Pancreas (tissue), 10 donors: ENCODE data around the gene TAS1R2. TPM values are rescaled to one million over a fixed set of nuclear protein-coding genes. Genes with fewer than 3 reads are reported as not detected.

Source experiments
- ATAC-seq, 4 donors: fragments of 200-7000 bp; cut with Tn5 transposase; one replicate each; pipeline versions ENCODE4 v1.8.0 to v1.9.1; 2020; ENCODE audit warnings: mild to moderate bottlenecking in 4 of 4, moderate library complexity in 4 of 4
- DNase-seq, 6 donors: peaks; one replicate each; pipeline ENCODE4 v3.0.0-alpha.2; 2020
- FAIRE-seq: peaks from 2 replicates; lab custom pipeline; 2012; peaks lifted over from hg19 to GRCh38; lab: Jason Lieb, UNC
- H3K27ac ChIP-seq, 4 donors: fragments of 200-600 bp; sonication (generic); 1 replicate in 3 of 4; 2 replicates in 1 of 4; pipeline versions ENCODE4 v1.5.0 to v1.8.0; 2020
- H3K27me3 ChIP-seq, 4 donors: fragments of 200-600 bp; one replicate each; pipeline ENCODE4 v1.8.0; 2021
- H3K36me3 ChIP-seq, 3 donors: fragments of 200-600 bp; sonication (generic) in 1 of 3; one replicate each; pipeline versions ENCODE4 v1.5.0 to v1.8.0; 2020 to 2021
- H3K4me1 ChIP-seq, 3 donors: fragments of 200-600 bp; one replicate each; pipeline ENCODE4 v1.8.0; 2021
- H3K4me3 ChIP-seq, 4 donors: fragments of 200-600 bp; sonication (generic) in 2 of 4; one replicate each; pipeline versions ENCODE4 v1.5.0 to v1.8.0; 2020 to 2021
- H3K9me3 ChIP-seq, 4 donors: fragments of 200-600 bp; one replicate each; pipeline ENCODE4 v1.8.0; 2021
- WGBS, 2 donors: extraction: QIAGEN DNeasy Blood & Tissue Kit; methylation state at CpG; one replicate each; pipeline ENCODE4 v1.1.7; 2013; 5-methylcytosine and 5-hydroxymethylcytosine counted together
- intact Hi-C, 3 donors: fragments of 100-400 bp; cut with DNase I; formaldehyde crosslinking; loops; one replicate each; pipeline versions ENCODE4 v1.11.1 to v1.14.2; 2022
- polyA plus RNA-seq, 2 donors: library from polyadenylated mRNA; stranded (reverse); fragments of 200-250 nt; gene quantifications; one replicate each; pipeline ENCODE4 v1.2.3, GENCODE V29; 2013
- total RNA-seq, 6 donors: library from RNA; stranded (reverse); fragmentation: NEBNext Ultra II Directional in 4 of 6; extraction: Animal tissue kit (Norgen Biotek cat#: 25700) in 4 of 6; gene quantifications; one replicate each; pipeline versions ENCODE4 v1.2.1 to v1.2.4, GENCODE V29; 2021 to 2023
- TF ChIP-seq, protein P1 (sequence below), 4 donors: fragments of 200-600 bp; sonication (generic) in 3 of 4; IDR thresholded peaks; one replicate each; pipeline versions ENCODE4 v1.5.0 to v1.8.0; 2021; ENCODE audit warnings: antibody characterized with exemption in 4 of 4
- donor health status: healthy with polysubstance abuse.
- donor health status: DM: no; HTN: no; CAD: no; lungs with moderate emphysema.
- donor health status: DM: no; HTN: no; CAD: no.
- donor health status: control.
- donor health status: control.
- donor health status: Bipolar disorder and iron deficiency.
- donor health status: DM: yes; HTN: yes; CAD: no.
- donor health status: DM: no; HTN: no; CAD: no.
- donor health status: DM: no; HTN: no; CAD: no.
- donor health status: DM: yes; HTN: yes; CAD: no.

TAS1R2 gene
- total and polyA plus RNA-seq, 8 donors = not detected

- Histone ChIP-seq H3K36me3 (no peaks in the 10 kb centered on the region), H3K4me3 (no peak overlapping the region), H3K4me1 (no peaks in the 10 kb centered on the region), H3K27me3 (no peaks in the 10 kb centered on the region), H3K27ac (no peak overlapping the region), H3K9me3 (no peaks in the 10 kb centered on the region)
- no peak for FAIRE-seq
- intact Hi-C loops = no loop called here
- TF ChIP-seq, protein P1, sequence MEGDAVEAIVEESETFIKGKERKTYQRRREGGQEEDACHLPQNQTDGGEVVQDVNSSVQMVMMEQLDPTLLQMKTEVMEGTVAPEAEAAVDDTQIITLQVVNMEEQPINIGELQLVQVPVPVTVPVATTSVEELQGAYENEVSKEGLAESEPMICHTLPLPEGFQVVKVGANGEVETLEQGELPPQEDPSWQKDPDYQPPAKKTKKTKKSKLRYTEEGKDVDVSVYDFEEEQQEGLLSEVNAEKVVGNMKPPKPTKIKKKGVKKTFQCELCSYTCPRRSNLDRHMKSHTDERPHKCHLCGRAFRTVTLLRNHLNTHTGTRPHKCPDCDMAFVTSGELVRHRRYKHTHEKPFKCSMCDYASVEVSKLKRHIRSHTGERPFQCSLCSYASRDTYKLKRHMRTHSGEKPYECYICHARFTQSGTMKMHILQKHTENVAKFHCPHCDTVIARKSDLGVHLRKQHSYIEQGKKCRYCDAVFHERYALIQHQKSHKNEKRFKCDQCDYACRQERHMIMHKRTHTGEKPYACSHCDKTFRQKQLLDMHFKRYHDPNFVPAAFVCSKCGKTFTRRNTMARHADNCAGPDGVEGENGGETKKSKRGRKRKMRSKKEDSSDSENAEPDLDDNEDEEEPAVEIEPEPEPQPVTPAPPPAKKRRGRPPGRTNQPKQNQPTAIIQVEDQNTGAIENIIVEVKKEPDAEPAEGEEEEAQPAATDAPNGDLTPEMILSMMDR (IDR thresholded peaks at IDR 0.05) = no peak
- DNase-seq = no peak
- WGBS, 2 donors = 40 to 50% methylated on average over 13 of the region's 13 CpGs
- ATAC-seq = no peak
Measured at GRCh38 chr1:18798533-18798932, 60.9 kb downstream of the TAS1R2 start.

- Histone ChIP-seq H3K4me3 (no peak overlapping the region), H3K4me1 (no peaks in the 10 kb centered on the region), H3K27ac (no peak overlapping the region), H3K9me3 (no peaks in the 10 kb centered on the region), H3K27me3 (peaks cover 0 to 5% (median 0%) of the 10 kb centered on the region in 4 donors), H3K36me3 (no peaks in the 10 kb centered on the region)
- TF ChIP-seq, protein P1 (IDR thresholded peaks at IDR 0.05) = no peak
- 73% methylated on average over 3 of the region's 3 CpGs for WGBS, 2 donors
- no peak for FAIRE-seq
- no peak for ATAC-seq
- DNase-seq = no peak
- intact Hi-C loops = no loop called here
Measured at GRCh38 chr1:18796950-18797349, 62.5 kb downstream of the TAS1R2 start.

DNA sequence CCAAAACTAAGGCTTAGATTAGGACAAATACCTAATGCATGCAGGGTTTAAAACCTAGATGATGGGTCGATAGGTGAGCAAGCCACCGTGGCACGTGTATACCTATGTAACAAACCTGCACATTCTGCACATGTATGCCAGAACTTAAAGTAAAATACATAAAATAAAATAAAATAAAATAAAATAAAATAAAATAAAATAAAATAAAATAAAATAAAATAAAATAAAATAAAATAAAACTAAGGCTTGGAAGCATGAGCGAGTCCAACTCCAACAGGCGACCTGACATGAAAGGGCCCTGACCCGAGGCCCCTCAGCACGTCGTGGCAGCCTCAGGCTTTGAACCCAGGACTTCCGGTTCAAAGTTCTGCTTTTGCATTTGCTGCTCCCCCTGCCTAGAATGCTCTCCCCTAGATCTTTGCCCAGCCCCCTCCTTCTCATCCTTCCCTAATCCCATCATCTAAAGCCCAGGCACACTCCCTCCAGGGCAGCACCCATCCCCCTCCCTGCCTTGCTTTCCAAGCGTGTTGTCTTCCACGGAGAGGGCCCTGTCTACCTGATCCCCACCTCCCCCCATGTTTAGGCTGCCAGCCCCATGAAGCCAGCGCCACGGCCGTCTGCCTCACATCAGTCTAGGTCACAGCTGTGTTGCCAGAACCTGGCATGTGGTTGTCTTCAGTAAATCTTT is 64.3 kb downstream of the TAS1R2 start:
- intact Hi-C loops = no loop called here
- Histone ChIP-seq H3K27me3 (peaks cover 0 to 5% (median 0%) of the 10 kb centered on the region in 4 donors), H3K27ac (no peak overlapping the region), H3K4me1 (no peaks in the 10 kb centered on the region), H3K9me3 (no peaks in the 10 kb centered on the region), H3K4me3 (no peak overlapping the region), H3K36me3 (no peaks in the 10 kb centered on the region)
- WGBS, 2 donors = 70 to 78% methylated on average over 14 of the region's 14 CpGs
- TF ChIP-seq, protein P1 (IDR thresholded peaks at IDR 0.05) = no peak
- no peak for ATAC-seq
- FAIRE-seq = no peak
- no peak for DNase-seq

DNA sequence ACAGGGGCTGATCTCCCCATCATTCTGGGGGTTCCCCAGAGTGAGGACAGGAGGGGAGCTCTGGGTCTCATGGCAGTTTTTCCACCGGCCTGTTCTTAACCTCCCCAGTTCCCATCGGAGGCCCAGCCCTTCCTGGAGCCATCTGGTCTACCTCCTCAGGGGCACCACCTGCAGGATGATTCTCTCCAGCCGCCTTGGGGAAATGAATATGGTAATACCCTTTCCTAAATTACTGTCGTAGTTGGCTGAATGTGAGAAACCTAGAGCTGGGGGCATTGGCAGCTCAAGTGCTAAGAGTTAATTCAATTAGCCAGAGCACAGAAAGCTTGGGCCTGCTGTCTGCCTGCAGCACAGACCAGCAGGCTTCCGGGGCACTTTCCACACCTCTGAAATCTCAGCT is 64.9 kb downstream of the TAS1R2 start:
- Histone ChIP-seq H3K4me1 (no peaks in the 10 kb centered on the region), H3K27me3 (peaks cover 0 to 5% (median 0%) of the 10 kb centered on the region in 4 donors), H3K36me3 (no peaks in the 10 kb centered on the region), H3K27ac (no peak overlapping the region), H3K4me3 (no peak overlapping the region), H3K9me3 (no peaks in the 10 kb centered on the region)
- no peak for ATAC-seq
- FAIRE-seq = no peak
- intact Hi-C loops = no loop called here
- WGBS, 2 donors = 32 to 53% methylated on average over 5 of the region's 5 CpGs
- no peak for DNase-seq
- TF ChIP-seq, protein P1 (IDR thresholded peaks at IDR 0.05) = no peak

DNA sequence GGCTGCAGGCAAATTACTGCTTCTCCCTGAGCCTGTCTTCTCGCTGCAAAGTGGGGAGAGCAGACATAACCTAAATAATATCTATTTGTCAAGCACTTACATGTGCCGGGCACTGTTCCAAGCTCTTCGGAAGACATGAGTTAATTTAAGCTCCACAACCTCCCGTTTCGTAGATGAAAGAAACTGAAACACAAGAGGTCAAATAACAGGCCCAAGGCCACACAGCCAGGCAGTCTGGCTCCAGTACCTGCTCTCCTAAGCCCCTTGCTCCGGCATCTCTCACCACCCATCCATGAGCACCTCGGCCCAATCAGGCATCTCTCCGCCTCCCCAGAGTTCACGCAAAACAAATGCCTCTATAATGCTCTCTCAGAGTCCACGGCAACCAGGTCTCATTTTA is 65.4 kb downstream of the TAS1R2 start:
- no peak for FAIRE-seq
- TF ChIP-seq, protein P1 (IDR thresholded peaks at IDR 0.05) = no peak
- WGBS, 2 donors = 34 to 38% methylated on average over 10 of the region's 10 CpGs
- Histone ChIP-seq H3K4me3 (no peak overlapping the region), H3K9me3 (no peaks in the 10 kb centered on the region), H3K27me3 (peaks cover 0 to 5% (median 0%) of the 10 kb centered on the region in 4 donors), H3K27ac (no peak overlapping the region), H3K36me3 (no peaks in the 10 kb centered on the region), H3K4me1 (no peaks in the 10 kb centered on the region)
- intact Hi-C loops = no loop called here
- ATAC-seq = no peak
- DNase-seq = no peak
